Natural killer cell treated with Interleukin-12 subunit alpha and Interleukin-12 subunit beta and Interleukin-15 and Interleukin-18, amount 100 ng/mL, for 72 hours (primary cell): ENCODE measurements around the gene IGFBP6. TPM values are rescaled to one million over a fixed set of nuclear protein-coding genes. Genes with fewer than 3 reads are reported as not detected.
"Not testable (repeated sequence)": the region's sequence is repeated elsewhere in the genome, so short reads cannot be mapped to it uniquely, and the experiment has no call there.

Experiments used
- ATAC-seq, 2 donors: fragments of 150-1000 bp; cut with Tn5 transposase in 1 of 2; sonication (Bioruptor Pico), chemical (Tn5 transposase) in 1 of 2; 2 replicates each; pipeline ENCODE4 v1.10.0; 2021
- DNase-seq: peaks from one replicate; pipeline ENCODE4 v3.0.0; 2022; ENCODE audit warnings: low spot score
- H3K27ac Mint-ChIP-seq, 2 donors: 1 replicate in 1 of 2; 2 replicates in 1 of 2; pipeline ENCODE4 v1.8.0; 2022; ENCODE audit warnings: mixed read lengths in 2 of 2, mild to moderate bottlenecking in 1 of 2, moderate library complexity in 1 of 2
- H3K27me3 Mint-ChIP-seq, 2 donors: 1 replicate in 1 of 2; 2 replicates in 1 of 2; pipeline ENCODE4 v1.8.0; 2022; ENCODE audit warnings: mixed read lengths in 2 of 2
- H3K36me3 Mint-ChIP-seq: one replicate; pipeline ENCODE4 v1.8.0; 2022; ENCODE audit warnings: mixed read lengths
- H3K4me1 Mint-ChIP-seq, 2 donors: 1 replicate in 1 of 2; 2 replicates in 1 of 2; pipeline ENCODE4 v1.8.0; 2022; ENCODE audit warnings: low read depth in 2 of 2, mixed read lengths in 2 of 2, mild to moderate bottlenecking in 1 of 2
- H3K4me3 Mint-ChIP-seq: one replicate; pipeline ENCODE4 v1.8.0; 2022; ENCODE audit warnings: mixed read lengths
- H3K9me3 Mint-ChIP-seq: 2 replicates; pipeline ENCODE4 v1.8.0; 2022; ENCODE audit warnings: mixed read lengths
- total RNA-seq, 2 donors: library from RNA; stranded (reverse); gene quantifications; one replicate each; pipeline ENCODE4 v1.2.3, GENCODE V29; 2022

The IGFBP6 gene
- total RNA-seq, 2 donors from 2014 or later, result not detected

DNA sequence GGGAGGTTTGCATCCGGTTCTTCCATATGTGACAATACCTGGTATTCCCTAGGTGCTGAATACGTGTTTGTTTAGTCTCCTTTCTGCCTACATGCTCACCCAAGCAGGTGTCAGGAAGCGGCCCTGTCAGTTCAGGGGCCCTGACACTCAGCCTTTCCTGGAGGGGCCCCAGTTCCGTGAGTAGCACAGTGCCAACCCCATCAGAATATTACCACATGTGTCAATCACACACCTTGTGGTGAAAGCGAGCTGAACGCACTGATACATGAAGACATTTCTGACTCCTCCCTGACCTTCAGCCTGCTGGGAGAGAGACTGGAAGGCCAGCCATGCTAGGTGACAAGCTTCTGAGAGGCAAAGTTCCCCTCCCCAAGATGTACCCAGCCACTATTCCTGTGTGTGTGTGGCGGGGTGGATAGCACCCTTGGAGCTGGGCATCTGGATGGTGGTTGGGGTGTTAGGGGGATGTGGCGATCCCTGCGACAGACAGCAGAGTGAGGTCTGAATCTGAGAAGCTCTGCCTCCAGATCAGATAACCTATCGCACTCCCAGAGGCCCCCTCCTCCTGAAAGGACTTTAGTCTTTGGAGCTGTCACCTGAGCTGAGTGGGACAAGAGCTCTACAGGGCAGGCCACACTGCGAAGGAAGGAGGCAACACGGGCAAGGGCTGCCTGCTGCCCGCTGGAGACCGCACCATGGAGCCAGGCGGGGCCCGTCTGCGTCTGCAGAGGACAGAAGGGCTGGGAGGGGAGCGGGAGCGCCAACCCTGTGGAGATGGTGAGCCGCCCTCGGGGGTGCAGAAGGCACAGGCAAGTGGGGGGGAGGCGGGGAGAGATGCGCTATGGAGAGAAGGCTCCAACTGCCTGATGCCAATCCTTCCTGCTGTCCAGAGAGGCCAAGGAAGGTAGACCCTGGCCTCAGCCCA, 5.7 kb downstream of the IGFBP6 start, which contains the start of gene SOAT2:
Gene SOAT2 (plus strand): TSS at position 604 of the 925 bp plus-strand sequence. CDS start 92 bp downstream, at position 696.
- DNase-seq (no peak), ATAC-seq (peak; percentile 50 to 61)
- H3K27me3 Mint-ChIP-seq, result no peaks in the 10 kb centered on the region
- peak within 1 kb of the TSS; percentile 22 for H3K4me3 Mint-ChIP-seq
- H3K9me3 Mint-ChIP-seq, result no peaks in the 10 kb centered on the region
- H3K4me1 Mint-ChIP-seq, result peaks cover 25 to 27% of the 10 kb centered on the region in 2 donors
- H3K36me3 Mint-ChIP-seq, result no peaks in the 10 kb centered on the region
- peak within 1 kb of the TSS in 1 of 2 donors; percentile 60 for H3K27ac Mint-ChIP-seq

DNA sequence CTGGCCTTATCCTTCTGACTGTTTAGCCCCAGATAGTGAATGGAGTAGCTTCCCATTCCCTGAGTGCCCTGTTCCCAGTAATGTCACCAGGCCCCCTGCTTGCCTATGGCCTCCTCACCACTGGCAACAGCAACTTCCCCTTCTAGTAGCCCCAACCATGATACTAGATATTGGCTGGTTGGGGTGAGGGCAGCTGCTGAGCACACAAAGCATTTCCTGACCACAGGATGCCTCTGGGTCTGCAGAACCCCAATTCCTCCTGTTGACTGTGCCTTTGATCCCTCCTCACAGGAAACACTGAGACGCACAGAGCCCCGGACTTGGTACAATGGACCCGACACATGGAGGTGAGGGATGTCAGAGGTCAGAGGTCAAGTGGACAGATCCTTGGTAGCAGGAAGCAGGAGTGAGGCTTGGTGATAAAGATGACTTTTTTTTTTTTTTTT, 6.4 kb downstream of the IGFBP6 start:
- H3K4me3 Mint-ChIP-seq, result no peak overlapping the region

DNA sequence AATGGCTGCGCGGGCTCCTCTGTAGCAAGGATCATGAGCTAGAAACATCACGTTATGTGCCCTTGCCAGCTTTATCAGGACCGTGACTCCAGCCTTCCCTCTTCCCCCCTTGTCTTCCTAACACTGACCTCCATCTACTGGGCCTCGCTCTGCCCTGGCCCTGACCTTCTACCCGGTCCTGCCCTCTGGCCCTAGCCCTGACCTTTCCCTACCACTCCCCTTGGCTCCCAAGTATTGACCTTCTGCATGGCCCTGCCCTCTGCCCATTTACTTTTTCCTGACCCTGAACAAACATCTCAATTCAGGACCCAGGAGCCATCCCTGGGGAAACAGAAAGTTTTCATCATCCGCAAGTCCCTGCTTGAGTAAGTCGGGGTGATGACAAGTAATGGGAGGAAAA, 7.8 kb downstream of the IGFBP6 start:
- ATAC-seq (peak in 1 of 2 donors; percentile 11), DNase-seq (no peak)
- Mint-ChIP-seq H3K36me3 (no peaks in the 10 kb centered on the region), H3K9me3 (no peaks in the 10 kb centered on the region), H3K4me1 (peaks cover 12 to 13% of the 10 kb centered on the region in 2 donors), H3K27me3 (no peaks in the 10 kb centered on the region), H3K4me3 (no peak overlapping the region), H3K27ac (no peak overlapping the region)

More for the DNA sequence above, 6.4 kb downstream of the IGFBP6 start:
- no peak for ATAC-seq
- peaks cover 18 to 20% of the 10 kb centered on the region in 2 donors for H3K4me1 Mint-ChIP-seq
- H3K9me3 Mint-ChIP-seq, result no peaks in the 10 kb centered on the region
- H3K27ac Mint-ChIP-seq, result no peak overlapping the region
- H3K27me3 Mint-ChIP-seq, result no peaks in the 10 kb centered on the region
- DNase-seq, result no peak
- H3K36me3 Mint-ChIP-seq, result no peaks in the 10 kb centered on the region

DNA sequence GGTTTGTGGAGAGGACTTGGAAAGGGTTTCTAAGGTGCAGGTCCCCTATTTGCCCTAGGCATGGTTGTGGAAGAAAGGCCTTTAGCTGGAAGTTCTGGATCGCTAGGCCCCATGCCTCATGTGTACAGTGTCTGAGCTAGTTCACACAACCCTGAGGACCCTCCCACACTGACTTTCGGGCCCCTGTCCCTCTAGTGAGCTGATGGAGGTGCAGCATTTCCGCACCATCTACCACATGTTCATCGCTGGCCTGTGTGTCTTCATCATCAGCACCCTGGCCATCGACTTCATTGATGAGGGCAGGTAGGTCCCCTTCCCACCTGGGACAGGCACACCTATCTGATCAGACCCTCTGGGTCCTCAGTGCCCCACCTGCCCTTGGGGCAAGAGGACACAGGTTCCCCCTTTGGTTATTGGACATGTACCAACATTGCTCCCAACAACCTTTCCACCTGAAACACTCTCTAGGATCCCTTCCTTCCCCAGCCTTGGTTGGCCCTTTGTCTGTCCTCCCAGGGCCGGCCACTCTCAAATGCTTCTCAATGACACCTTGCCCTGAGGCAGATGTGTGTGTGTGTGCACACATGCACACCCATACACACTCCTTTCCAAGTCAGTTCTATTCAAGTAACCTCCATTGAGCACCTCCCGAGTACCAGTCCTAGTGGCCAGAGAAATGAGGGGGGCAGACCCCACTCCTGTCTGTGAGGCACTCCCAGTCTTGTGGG, 8.4 kb downstream of the IGFBP6 start:
- Mint-ChIP-seq H3K27ac (no peak overlapping the region), H3K27me3 (no peaks in the 10 kb centered on the region), H3K9me3 (no peaks in the 10 kb centered on the region), H3K4me1 (peaks cover 12 to 13% of the 10 kb centered on the region in 2 donors), H3K36me3 (no peaks in the 10 kb centered on the region), H3K4me3 (no peak overlapping the region)
- ATAC-seq (no peak), DNase-seq (no peak)

DNA sequence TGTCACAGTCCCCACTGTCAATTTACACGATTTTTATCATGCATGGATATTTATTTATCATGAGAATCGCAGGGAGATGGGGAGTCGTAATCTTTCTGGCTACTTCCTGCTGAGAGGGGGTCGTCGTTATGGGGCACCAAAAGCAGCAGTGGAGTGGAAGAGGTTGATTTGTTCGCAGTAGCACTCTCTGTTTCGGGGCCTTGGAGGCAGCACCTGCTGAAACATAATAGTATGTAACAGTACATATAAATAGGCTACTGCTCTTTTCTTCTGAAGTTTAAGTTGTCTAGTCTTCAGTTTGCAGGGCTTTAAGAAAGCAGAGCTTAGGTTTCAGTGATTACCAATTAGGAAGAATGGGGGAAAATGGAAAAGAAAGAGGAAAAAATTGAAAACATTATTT, 9.7 kb downstream of the IGFBP6 start:
- DNase-seq (no peak), ATAC-seq (no peak)
- Mint-ChIP-seq H3K27me3 (peaks cover 3 to 6% of the 10 kb centered on the region in 2 donors), H3K36me3 (no peaks in the 10 kb centered on the region), H3K9me3 (no peaks in the 10 kb centered on the region), H3K4me3 (no peak overlapping the region), H3K27ac (no peak overlapping the region), H3K4me1 (peaks cover 12 to 13% of the 10 kb centered on the region in 2 donors)

DNA sequence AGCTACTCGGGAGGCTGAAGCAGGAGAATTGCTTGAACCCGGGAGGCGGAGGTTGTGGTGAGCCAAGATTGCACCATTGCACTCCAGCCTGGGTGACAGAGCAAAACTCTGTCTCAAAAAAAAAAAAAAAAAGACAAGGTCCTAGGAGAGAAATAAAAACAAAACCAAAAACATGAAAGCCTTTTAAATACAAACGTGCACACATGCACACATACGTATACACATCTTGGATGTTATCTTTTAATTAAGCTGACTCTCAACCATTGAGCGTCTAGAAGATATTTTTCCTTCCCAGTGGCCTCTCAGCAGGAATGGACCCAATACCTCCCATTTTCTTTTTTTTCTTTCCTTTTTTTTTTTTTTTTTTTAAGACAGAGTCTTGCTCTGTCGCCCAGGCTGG, 15.0 kb downstream of the IGFBP6 start:
- H3K27me3 Mint-ChIP-seq, H3K36me3 Mint-ChIP-seq, H3K4me3 Mint-ChIP-seq, H3K4me1 Mint-ChIP-seq, DNase-seq, H3K9me3 Mint-ChIP-seq, ATAC-seq, H3K27ac Mint-ChIP-seq: not testable (repeated sequence)

DNA sequence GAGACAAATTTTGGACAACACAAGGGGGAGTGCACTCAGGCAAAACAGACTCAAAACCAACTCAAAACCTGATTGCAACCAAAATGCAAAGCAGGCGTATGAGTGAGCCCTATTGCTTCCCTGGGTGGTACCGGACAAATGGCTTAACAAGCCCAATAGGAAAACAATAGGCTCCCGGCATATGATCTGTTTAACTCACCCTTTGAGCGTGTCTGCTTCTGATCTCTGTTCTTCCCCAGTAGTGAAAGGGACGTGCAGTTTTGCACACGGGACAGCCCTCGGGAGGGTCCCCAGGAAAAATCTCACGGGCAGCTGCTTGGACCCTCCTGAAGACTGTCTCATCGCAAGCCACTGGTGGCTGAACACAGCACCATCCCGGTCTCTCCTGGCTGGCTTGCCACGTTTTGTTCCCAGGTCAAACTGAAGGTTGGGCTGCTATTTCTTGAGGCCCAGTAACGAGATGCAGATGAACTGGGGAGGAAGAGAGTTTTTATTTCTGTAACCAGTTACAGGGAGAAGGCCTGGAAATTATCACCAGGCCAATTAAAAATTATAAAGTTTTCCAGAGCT, 15.8 kb downstream of the IGFBP6 start:
- DNase-seq (no peak), ATAC-seq (no peak)
- peaks cover 3 to 6% of the 10 kb centered on the region in 2 donors for H3K27me3 Mint-ChIP-seq
- no peaks in the 10 kb centered on the region for H3K4me1 Mint-ChIP-seq
- H3K4me3 Mint-ChIP-seq, result no peak overlapping the region
- no peaks in the 10 kb centered on the region for H3K9me3 Mint-ChIP-seq
- no peak overlapping the region for H3K27ac Mint-ChIP-seq
- H3K36me3 Mint-ChIP-seq, result no peaks in the 10 kb centered on the region

DNA sequence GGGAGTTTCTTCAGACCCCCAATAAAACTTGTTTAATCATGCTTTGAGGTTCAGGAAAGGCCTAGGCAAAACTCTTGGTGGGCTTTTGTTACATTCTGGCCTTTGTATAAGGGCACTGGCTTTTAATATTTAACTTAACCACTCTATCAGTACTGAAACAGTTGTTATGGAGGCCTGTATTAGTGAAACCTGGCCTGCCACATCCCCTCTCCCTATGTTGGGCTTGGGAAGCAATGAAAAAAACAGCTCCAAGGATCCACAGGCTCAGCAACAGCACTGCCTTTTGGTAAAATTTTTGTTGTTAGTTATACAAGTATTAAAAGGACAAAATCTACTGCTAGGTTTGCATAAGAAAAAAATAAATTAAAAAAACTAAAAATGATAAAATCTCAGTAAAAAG, 16.5 kb downstream of the IGFBP6 start:
- Mint-ChIP-seq H3K9me3 (no peaks in the 10 kb centered on the region), H3K36me3 (no peaks in the 10 kb centered on the region), H3K4me3 (no peak overlapping the region), H3K27me3 (peaks cover 3 to 6% of the 10 kb centered on the region in 2 donors), H3K27ac (no peak overlapping the region), H3K4me1 (no peaks in the 10 kb centered on the region)
- no peak for ATAC-seq
- DNase-seq, result no peak

DNA sequence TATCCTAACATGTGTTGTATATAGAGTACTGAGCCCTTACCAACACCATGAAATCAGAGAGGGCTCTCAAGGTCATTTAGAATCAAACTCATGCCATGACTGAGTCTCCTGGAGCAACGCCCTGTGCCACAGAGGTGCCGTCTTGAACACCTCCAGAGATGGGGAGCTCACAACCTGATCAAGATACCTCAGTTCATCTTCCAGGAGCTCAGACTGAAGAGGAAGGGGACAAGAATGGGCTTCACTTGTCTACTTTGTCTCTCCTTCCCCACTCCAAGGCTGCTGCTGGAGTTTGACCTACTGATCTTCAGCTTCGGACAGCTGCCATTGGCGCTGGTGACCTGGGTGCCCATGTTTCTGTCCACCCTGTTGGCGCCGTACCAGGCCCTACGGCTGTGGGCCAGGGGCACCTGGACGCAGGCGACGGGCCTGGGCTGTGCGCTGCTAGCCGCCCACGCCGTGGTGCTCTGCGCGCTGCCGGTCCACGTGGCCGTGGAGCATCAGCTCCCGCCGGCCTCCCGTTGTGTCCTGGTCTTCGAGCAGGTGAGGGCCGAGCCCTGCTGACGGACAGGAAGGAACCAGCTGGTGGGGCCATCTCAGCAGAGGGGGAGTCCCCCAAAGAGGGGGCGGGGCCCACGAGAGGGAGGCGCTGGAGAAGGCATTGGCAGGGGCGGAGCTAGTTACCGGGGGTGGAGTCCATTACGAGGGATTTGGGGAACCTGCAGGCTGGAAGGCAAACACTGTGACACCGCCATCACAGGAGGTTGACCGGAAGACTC, 17.8 kb downstream of the IGFBP6 start:
- no peak for DNase-seq
- H3K4me1 Mint-ChIP-seq, result no peaks in the 10 kb centered on the region

DNA sequence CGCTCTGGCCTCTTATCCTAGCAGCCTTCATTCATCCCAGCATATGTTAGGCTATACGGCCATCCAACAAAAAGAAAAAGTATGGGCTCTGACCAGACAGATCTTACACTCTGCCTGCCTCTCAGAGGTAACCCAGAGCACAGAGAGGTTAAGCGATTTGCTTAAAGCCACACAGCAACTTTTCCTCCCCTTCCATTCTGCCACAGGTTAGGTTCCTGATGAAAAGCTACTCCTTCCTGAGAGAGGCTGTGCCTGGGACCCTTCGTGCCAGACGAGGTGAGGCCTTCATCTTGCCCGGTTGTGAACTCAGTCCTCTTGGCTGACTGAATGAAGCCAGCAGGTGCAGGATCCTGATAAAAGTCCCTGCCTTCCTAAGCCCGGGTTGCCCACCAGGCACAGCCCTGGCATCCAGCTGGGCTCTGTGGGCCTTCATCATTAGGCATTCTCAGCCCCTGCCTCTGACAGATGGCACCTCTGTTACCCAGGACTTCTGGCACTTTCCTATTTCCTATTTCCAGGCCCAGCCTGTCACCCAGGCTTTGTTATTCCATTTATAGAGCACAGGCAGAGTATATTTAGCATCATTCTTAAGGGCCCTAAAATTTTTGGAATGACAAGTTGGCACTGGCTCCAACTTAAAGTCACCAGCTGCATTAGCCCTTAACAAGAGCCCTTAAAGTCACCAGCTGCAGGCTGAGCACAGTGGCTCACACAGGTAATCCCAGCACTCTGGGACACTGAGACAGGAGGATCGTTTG, 18.6 kb downstream of the IGFBP6 start:
- Mint-ChIP-seq H3K27ac (no peak overlapping the region), H3K4me3 (no peak overlapping the region), H3K27me3 (peaks cover 3 to 6% of the 10 kb centered on the region in 2 donors), H3K9me3 (no peaks in the 10 kb centered on the region), H3K4me1 (no peaks in the 10 kb centered on the region), H3K36me3 (no peaks in the 10 kb centered on the region)
- no peak for DNase-seq
- no peak for ATAC-seq

More for the DNA sequence above, 17.8 kb downstream of the IGFBP6 start:
- no peaks in the 10 kb centered on the region for H3K36me3 Mint-ChIP-seq
- H3K4me3 Mint-ChIP-seq, result no peak overlapping the region
- no peak overlapping the region for H3K27ac Mint-ChIP-seq
- ATAC-seq, result peak in 1 of 2 donors; percentile 32
- H3K9me3 Mint-ChIP-seq, result no peaks in the 10 kb centered on the region
- peaks cover 3 to 6% of the 10 kb centered on the region in 2 donors for H3K27me3 Mint-ChIP-seq

DNA sequence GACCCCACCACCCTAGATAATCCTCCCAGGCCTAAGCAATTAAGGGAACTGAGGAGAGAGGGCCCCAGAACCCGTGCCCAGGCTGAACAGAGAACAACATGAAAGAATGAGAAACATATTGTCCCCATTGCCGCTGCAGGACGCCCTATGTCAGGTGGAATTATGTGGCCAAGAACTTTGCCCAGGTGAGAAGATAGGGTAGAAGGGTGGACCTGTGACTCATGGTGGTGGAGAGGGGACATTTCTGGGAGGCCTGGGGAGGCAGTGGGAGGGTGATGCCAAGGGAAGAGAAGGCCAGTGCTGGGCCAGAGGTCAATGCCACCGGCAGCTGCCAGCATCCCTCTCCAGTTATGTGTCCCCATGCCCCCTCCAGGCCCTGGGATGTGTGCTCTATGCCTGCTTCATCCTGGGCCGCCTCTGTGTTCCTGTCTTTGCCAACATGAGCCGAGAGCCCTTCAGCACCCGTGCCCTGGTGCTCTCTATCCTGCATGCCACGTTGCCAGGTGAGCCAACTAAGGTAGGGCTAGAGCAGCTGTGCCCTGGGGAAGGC, 21.4 kb downstream of the IGFBP6 start:
- DNase-seq (no peak), ATAC-seq (no peak)
- Mint-ChIP-seq H3K36me3 (no peaks in the 10 kb centered on the region), H3K9me3 (no peaks in the 10 kb centered on the region), H3K27ac (no peak overlapping the region), H3K4me1 (no peaks in the 10 kb centered on the region), H3K27me3 (no peaks in the 10 kb centered on the region), H3K4me3 (no peak overlapping the region)

DNA sequence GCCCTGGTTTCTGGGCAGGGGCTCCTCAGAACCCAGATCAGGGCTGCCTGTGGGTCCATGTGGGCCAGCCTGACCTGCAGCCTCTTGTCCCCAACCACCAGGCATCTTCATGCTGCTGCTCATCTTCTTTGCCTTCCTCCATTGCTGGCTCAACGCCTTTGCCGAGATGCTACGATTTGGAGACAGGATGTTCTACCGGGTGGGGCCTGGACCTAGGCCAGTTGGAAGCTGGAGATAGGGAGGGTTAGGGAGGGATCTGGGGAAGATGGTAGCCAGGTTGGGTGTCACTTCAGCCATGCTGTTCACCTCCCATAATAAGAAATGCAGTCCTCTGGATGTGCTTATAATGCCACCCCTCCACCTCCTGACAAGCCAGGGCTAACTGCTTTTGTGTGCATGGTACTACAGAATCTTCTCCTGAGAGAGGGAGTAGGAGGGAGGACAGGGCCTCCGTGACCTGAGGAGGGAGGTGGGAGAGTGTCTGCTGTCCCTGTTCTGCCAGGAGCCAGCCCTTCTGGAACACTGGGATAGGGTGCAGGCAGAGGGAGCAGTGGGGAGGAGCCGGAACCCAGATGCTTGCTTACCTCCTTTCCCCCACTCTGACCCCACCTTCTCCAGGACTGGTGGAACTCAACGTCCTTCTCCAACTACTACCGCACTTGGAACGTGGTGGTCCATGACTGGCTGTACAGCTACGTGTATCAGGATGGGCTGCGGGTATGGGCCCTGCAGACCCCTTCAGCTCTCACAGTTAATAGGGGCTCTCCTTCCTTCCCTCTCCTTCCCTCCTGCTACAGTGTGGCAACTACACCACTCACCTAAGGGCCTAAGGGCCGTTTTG, 23.4 kb downstream of the IGFBP6 start:
- no peaks in the 10 kb centered on the region for H3K4me1 Mint-ChIP-seq
- no peaks in the 10 kb centered on the region for H3K9me3 Mint-ChIP-seq
- no peak overlapping the region for H3K27ac Mint-ChIP-seq
- no peak for DNase-seq
- peak in 1 of 2 donors; percentile 24 for ATAC-seq
- peaks cover 2 to 4% of the 10 kb centered on the region in 2 donors for H3K27me3 Mint-ChIP-seq
- no peaks in the 10 kb centered on the region for H3K36me3 Mint-ChIP-seq
- no peak overlapping the region for H3K4me3 Mint-ChIP-seq
